Spleen (tissue), 11 donors: ENCODE measurements around the gene BDH1. TPM values are rescaled to one million over a fixed set of nuclear protein-coding genes. Genes with fewer than 3 reads are reported as not detected.

Source experiments
- DNase-seq: peaks from one replicate; pipeline ENCODE4 v3.0.0-alpha.2; 2020
- H3K27ac ChIP-seq, 8 donors: fragments of 200-600 bp; sonication (generic) in 7 of 8; 1 replicate in 4 of 8; 2 replicates in 4 of 8; pipeline versions ENCODE4 v1.5.0 to v1.8.0; 2016 to 2021; ENCODE audit warnings: inconsistent platforms in 4 of 8, mild to moderate bottlenecking in 4 of 8, moderate library complexity in 1 of 8
- H3K27me3 ChIP-seq, 7 donors: fragments of 200-600 bp; sonication (generic) in 6 of 7; replicated peaks in 1 of 7; 1 replicate in 4 of 7; 2 replicates in 3 of 7; pipeline versions ENCODE4 v1.5.0 to v1.8.0; 2016 to 2021; ENCODE audit warnings: inconsistent platforms in 3 of 7, mild to moderate bottlenecking in 1 of 7
- H3K36me3 ChIP-seq, 6 donors: fragments of 200-600 bp; sonication (generic) in 5 of 6; 1 replicate in 4 of 6; 2 replicates in 2 of 6; pipeline versions ENCODE4 v1.5.0 to v1.8.0; 2016 to 2021; ENCODE audit warnings: inconsistent platforms in 2 of 6
- H3K4me1 ChIP-seq, 6 donors: fragments of 200-600 bp; sonication (generic) in 5 of 6; 1 replicate in 3 of 6; 2 replicates in 3 of 6; pipeline versions ENCODE4 v1.5.0 to v1.8.0; 2016 to 2021; ENCODE audit warnings: inconsistent platforms in 3 of 6
- H3K4me3 ChIP-seq, 8 donors: fragments of 200-600 bp; sonication (generic) in 7 of 8; 1 replicate in 4 of 8; 2 replicates in 4 of 8; pipeline versions ENCODE4 v1.5.0 to v1.8.0; 2016 to 2021; ENCODE audit warnings: inconsistent platforms in 4 of 8, mild to moderate bottlenecking in 4 of 8, moderate library complexity in 2 of 8
- H3K9me3 ChIP-seq, 8 donors: fragments of 200-600 bp; sonication (generic) in 7 of 8; 1 replicate in 4 of 8; 2 replicates in 4 of 8; pipeline versions ENCODE4 v1.5.0 to v1.8.0; 2016 to 2021; ENCODE audit warnings: inconsistent platforms in 4 of 8
- POLR2A ChIP-seq, 3 donors: fragments of 450-650 bp; IDR thresholded peaks; one replicate each; pipeline ENCODE4 v1.5.1; 2017; ENCODE audit warnings: antibody characterized with exemption in 3 of 3, mild to moderate bottlenecking in 1 of 3
- POLR2AphosphoS5 ChIP-seq, 3 donors: sonication (generic); formaldehyde crosslinking; IDR thresholded peaks; one replicate each; pipeline ENCODE4 v1.5.1; 2017; ENCODE audit warnings: antibody characterized with exemption in 3 of 3
- WGBS, 5 donors: extraction: QIAGEN DNeasy Blood & Tissue Kit in 3 of 5; methylation state at CpG; one replicate each; pipeline versions ENCODE4 v1.1.5 to v1.1.7; 2013 to 2018; 5-methylcytosine and 5-hydroxymethylcytosine counted together
- intact Hi-C: fragments of 100-400 bp; cut with DNase I; formaldehyde crosslinking; loops from one replicate; pipeline ENCODE4 v1.15.0; 2023; ENCODE audit warnings: low total_unique reads
- polyA plus RNA-seq, 3 donors: library from polyadenylated mRNA; stranded (reverse); fragments of 200-250 nt; gene quantifications; one replicate each; pipeline ENCODE4 v1.2.1, GENCODE V29; 2013
- total RNA-seq, 7 donors: library from RNA; depleted of rRNA in 3 of 7; stranded (reverse); fragments of >200 nt in 3 of 7; fragmentation: NEBNext Ultra II Directional in 4 of 7; extraction: Animal tissue kit (Norgen Biotek cat#: 25700) in 4 of 7; gene quantifications; one replicate each; pipeline versions ENCODE4 v1.1.0 to v1.2.1, GENCODE V29; 2016 to 2021
- TF ChIP-seq, protein P1 (sequence below), 11 experiments: fragments of 200-600 bp in 7 of 11; fragments of 450-650 bp in 4 of 11; sonication (generic) in 4 of 11; IDR thresholded peaks in 8 of 11; conservative IDR thresholded peaks in 3 of 11; 1 replicate in 7 of 11; 2 replicates in 4 of 11; pipeline versions ENCODE4 v1.4.0 to v1.8.0; 2016 to 2021; ENCODE audit warnings: antibody characterized with exemption in 11 of 11, inconsistent platforms in 4 of 11, mild to moderate bottlenecking in 1 of 11
- donor health status: healthy with polysubstance abuse.
- donor health status: DM: no; HTN: no; CAD: no; lungs with moderate emphysema.
- donor health status: DM: no; HTN: no; CAD: no.
- donor health status: Bipolar disorder and iron deficiency.
- donor health status: healthy.
- donor health status: DM: no; HTN: no; CAD: no.
- donor health status: DM: yes; HTN: yes; CAD: no.

BDH1 gene
- total and polyA plus RNA-seq, 10 donors, result 11.5 to 24.6 (median 17.5) TPM

DNA sequence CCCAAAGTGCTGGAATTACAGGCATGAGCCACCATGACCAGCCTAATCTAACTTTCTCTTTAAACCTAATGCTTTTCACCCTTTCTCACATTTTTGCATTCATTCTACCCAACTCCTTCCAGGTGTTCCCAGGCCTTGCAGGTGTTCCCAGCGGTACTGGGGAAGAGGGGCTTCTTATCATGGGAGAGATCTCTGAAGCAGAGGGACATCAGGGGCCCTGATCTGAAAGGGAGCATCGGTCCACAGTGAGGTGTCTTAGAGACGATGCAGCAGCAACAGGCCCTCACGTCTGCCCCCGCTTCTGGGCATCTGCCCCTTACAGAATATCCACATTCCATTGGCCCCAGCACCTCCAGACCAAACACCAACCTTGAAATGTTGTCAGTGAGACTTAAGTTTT is 29.0 kb upstream of the BDH1 start:
- TF ChIP-seq POLR2AphosphoS5 (IDR thresholded peaks at IDR 0.05), result no peak
- no peak for TF ChIP-seq POLR2A (IDR thresholded peaks at IDR 0.05)
- TF ChIP-seq, protein P1, sequence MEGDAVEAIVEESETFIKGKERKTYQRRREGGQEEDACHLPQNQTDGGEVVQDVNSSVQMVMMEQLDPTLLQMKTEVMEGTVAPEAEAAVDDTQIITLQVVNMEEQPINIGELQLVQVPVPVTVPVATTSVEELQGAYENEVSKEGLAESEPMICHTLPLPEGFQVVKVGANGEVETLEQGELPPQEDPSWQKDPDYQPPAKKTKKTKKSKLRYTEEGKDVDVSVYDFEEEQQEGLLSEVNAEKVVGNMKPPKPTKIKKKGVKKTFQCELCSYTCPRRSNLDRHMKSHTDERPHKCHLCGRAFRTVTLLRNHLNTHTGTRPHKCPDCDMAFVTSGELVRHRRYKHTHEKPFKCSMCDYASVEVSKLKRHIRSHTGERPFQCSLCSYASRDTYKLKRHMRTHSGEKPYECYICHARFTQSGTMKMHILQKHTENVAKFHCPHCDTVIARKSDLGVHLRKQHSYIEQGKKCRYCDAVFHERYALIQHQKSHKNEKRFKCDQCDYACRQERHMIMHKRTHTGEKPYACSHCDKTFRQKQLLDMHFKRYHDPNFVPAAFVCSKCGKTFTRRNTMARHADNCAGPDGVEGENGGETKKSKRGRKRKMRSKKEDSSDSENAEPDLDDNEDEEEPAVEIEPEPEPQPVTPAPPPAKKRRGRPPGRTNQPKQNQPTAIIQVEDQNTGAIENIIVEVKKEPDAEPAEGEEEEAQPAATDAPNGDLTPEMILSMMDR (IDR thresholded peaks at IDR 0.05 in 8 of 11, conservative IDR thresholded peaks at IDR 0.05 in 3 of 11), result no peak
- DNase-seq, result no peak
- 90 to 97% (median 93%) methylated on average over 5 of the region's 5 CpGs for WGBS, 5 donors

DNA sequence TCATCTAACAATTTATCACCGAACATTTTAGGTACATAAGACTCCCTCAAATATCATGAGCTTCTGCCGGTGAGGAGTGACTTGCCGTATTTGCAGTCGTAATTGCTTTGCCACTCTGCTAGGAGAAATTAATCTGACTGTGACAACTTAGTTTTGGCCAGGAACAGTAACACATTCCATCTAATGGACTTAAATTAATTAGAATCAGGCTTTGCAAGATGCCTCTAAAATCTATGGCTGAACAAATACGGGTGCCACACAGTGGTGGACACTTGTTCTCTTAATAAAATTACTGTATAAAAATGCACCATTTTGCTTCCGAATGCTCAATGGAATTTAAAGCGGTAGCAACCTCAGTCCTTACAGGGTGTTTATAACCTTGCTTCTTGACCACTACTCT is 27.6 kb upstream of the BDH1 start:
- H3K4me1 ChIP-seq, result no peaks in the 10 kb centered on the region
- H3K27me3 ChIP-seq, result no peaks in the 10 kb centered on the region
- no peaks in the 10 kb centered on the region for H3K9me3 ChIP-seq
- no peak for DNase-seq
- H3K27ac ChIP-seq, result no peak overlapping the region
- TF ChIP-seq POLR2A (IDR thresholded peaks at IDR 0.05) (no peak), POLR2AphosphoS5 (IDR thresholded peaks at IDR 0.05) (no peak)
- TF ChIP-seq, protein P1 (IDR thresholded peaks at IDR 0.05 in 8 of 11, conservative IDR thresholded peaks at IDR 0.05 in 3 of 11), result no peak
- H3K36me3 ChIP-seq, result no peaks in the 10 kb centered on the region
- intact Hi-C loops, result no loop called here
- 89 to 95% (median 92%) methylated on average over 7 of the region's 7 CpGs for WGBS, 5 donors
- H3K4me3 ChIP-seq, result no peak overlapping the region

More for the DNA sequence above, 29.0 kb upstream of the BDH1 start:
- Histone ChIP-seq H3K4me1 (no peaks in the 10 kb centered on the region), H3K9me3 (no peaks in the 10 kb centered on the region), H3K27ac (no peak overlapping the region), H3K4me3 (no peak overlapping the region), H3K27me3 (no peaks in the 10 kb centered on the region), H3K36me3 (no peaks in the 10 kb centered on the region)
- intact Hi-C loops, result no loop called here

DNA sequence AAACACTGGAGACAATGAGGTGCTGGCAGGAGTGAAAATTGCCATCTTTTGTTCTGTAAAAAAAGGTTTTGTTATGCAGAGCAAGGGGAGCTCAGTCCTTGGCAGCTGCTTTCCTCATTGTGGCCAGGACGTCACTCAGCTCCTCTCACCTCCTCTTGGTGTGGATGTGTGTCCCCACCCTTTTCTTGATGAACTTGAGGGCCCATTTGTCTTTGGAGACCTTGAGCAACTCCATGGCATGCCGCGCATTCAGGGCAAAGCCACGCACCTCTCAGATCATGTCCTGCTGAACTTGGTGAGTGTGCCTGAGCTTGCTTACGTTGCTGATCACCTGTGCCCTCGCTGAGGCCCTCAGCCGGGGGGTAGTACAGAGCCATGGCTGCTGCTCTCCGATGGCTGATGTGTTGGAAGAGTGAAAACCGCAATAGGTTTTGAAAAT is 24.5 kb upstream of the BDH1 start:
- intact Hi-C loops, result no loop called here
- Histone ChIP-seq H3K9me3 (no peaks in the 10 kb centered on the region), H3K27me3 (peaks cover 0 to 3% (median 0%) of the 10 kb centered on the region in 7 donors), H3K27ac (no peak overlapping the region), H3K4me1 (no peaks in the 10 kb centered on the region), H3K4me3 (no peak overlapping the region), H3K36me3 (no peaks in the 10 kb centered on the region)
- 71 to 89% (median 78%) methylated on average over 9 of the region's 9 CpGs for WGBS, 5 donors
- no peak for DNase-seq
- TF ChIP-seq POLR2AphosphoS5 (IDR thresholded peaks at IDR 0.05), result no peak
- TF ChIP-seq, protein P1 (IDR thresholded peaks at IDR 0.05 in 8 of 11, conservative IDR thresholded peaks at IDR 0.05 in 3 of 11), result no peak
- TF ChIP-seq POLR2A (IDR thresholded peaks at IDR 0.05), result no peak

DNA sequence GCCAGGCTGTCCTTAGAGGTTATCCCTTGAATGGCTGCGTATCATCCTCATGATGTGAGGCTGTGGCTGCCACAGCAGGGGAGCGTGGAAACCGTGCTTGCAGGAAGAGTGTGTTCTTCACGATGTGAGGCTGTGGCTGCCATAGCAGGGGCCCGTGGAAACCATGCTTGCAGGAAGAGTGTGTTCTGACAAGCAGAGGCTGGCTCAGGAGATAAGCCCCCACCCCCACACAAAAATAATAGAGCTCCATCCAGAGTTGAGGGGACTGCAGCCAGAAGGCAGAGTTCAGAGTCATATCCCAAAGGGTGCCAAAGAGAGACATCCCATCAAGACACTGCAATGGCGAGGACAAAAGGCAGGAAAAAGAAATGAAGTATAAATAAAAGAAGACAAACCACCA is 22.6 kb upstream of the BDH1 start:
- Histone ChIP-seq H3K4me3 (no peak overlapping the region), H3K4me1 (no peaks in the 10 kb centered on the region), H3K27ac (no peak overlapping the region), H3K36me3 (no peaks in the 10 kb centered on the region), H3K27me3 (peaks cover 0 to 10% (median 0%) of the 10 kb centered on the region in 7 donors), H3K9me3 (no peaks in the 10 kb centered on the region)
- no peak for DNase-seq
- WGBS, 5 donors, result 68 to 78% (median 73%) methylated on average over 6 of the region's 6 CpGs
- TF ChIP-seq, protein P1 (IDR thresholded peaks at IDR 0.05 in 8 of 11, conservative IDR thresholded peaks at IDR 0.05 in 3 of 11), result no peak
- TF ChIP-seq POLR2AphosphoS5 (IDR thresholded peaks at IDR 0.05) (no peak), POLR2A (IDR thresholded peaks at IDR 0.05) (no peak)
- intact Hi-C loops, result no loop called here
